Memory B cell (primary cell): Measurements from ENCODE around the gene TMTC2.

ENCODE experiments used
- ATAC-seq: fragments of 150-1000 bp; cut with Tn5 transposase; 2 replicates; pipeline ENCODE4 v1.10.0; 2021; ENCODE audit warnings: low read depth, mild to moderate bottlenecking, moderate library complexity
- DNase-seq, 2 donors: peaks; one replicate each; pipeline ENCODE4 v3.0.0; 2022; ENCODE audit warnings: low spot score in 2 of 2
- H3K27ac Mint-ChIP-seq: one replicate; pipeline ENCODE4 v1.8.0; 2022; ENCODE audit warnings: mild to moderate bottlenecking, moderate library complexity, mixed read lengths
- H3K27me3 Mint-ChIP-seq: one replicate; pipeline ENCODE4 v1.8.0; 2022; ENCODE audit warnings: mixed read lengths
- H3K36me3 Mint-ChIP-seq: one replicate; pipeline ENCODE4 v1.8.0; 2022; ENCODE audit warnings: mild to moderate bottlenecking, mixed read lengths
- H3K4me1 Mint-ChIP-seq: one replicate; pipeline ENCODE4 v1.8.0; 2022; ENCODE audit warnings: mixed read lengths
- H3K4me3 Mint-ChIP-seq: one replicate; pipeline ENCODE4 v1.8.0; 2022; ENCODE audit warnings: mild to moderate bottlenecking, moderate library complexity, mixed read lengths
- H3K9me3 Mint-ChIP-seq: one replicate; pipeline ENCODE4 v1.8.0; 2022; ENCODE audit warnings: mixed read lengths

Gene TMTC2

GRCh38 chr12:83065562-83065961 is 378.9 kb downstream of the TMTC2 start:
- ATAC-seq (no peak), DNase-seq (no peak)
- no peak overlapping the region for H3K27ac Mint-ChIP-seq
- no peak overlapping the region for H3K4me3 Mint-ChIP-seq
- H3K4me1 Mint-ChIP-seq, result no peaks in the 10 kb centered on the region
- H3K36me3 Mint-ChIP-seq, result no peaks in the 10 kb centered on the region
- H3K9me3 Mint-ChIP-seq, result peaks cover 3% of the 10 kb centered on the region
- H3K27me3 Mint-ChIP-seq, result no peaks in the 10 kb centered on the region

- ATAC-seq, result no peak
- H3K27me3 Mint-ChIP-seq, result no peaks in the 10 kb centered on the region
Measured at GRCh38 chr12:83067981-83068380, 381.3 kb downstream of the TMTC2 start.

GRCh38 chr12:83074358-83074894 is 387.7 kb downstream of the TMTC2 start:
- Mint-ChIP-seq H3K27me3 (no peaks in the 10 kb centered on the region), H3K9me3 (peaks cover 10% of the 10 kb centered on the region), H3K36me3 (peaks cover 10% of the 10 kb centered on the region)

More at GRCh38 chr12:83067981-83068380, 381.3 kb downstream of the TMTC2 start:
- Mint-ChIP-seq H3K4me1 (no peaks in the 10 kb centered on the region), H3K9me3 (peaks cover 9% of the 10 kb centered on the region), H3K27ac (no peak overlapping the region), H3K4me3 (no peak overlapping the region), H3K36me3 (peaks cover 4% of the 10 kb centered on the region)
- no peak for DNase-seq

GRCh38 chr12:83075471-83075870 is 388.8 kb downstream of the TMTC2 start:
- no peak for DNase-seq
- peaks cover 10% of the 10 kb centered on the region for H3K9me3 Mint-ChIP-seq
- H3K27ac Mint-ChIP-seq, result no peak overlapping the region
- no peak overlapping the region for H3K4me3 Mint-ChIP-seq
- H3K4me1 Mint-ChIP-seq, result no peaks in the 10 kb centered on the region
- peaks cover 10% of the 10 kb centered on the region for H3K36me3 Mint-ChIP-seq
- H3K27me3 Mint-ChIP-seq, result no peaks in the 10 kb centered on the region
- ATAC-seq, result no peak

More at GRCh38 chr12:83074358-83074894, 387.7 kb downstream of the TMTC2 start:
- no peak for DNase-seq
- no peak overlapping the region for H3K4me3 Mint-ChIP-seq
- no peak overlapping the region for H3K27ac Mint-ChIP-seq
- ATAC-seq, result no peak
- no peaks in the 10 kb centered on the region for H3K4me1 Mint-ChIP-seq

- ATAC-seq (no peak), DNase-seq (no peak)
- no peak overlapping the region for H3K27ac Mint-ChIP-seq
- H3K4me3 Mint-ChIP-seq, result no peak overlapping the region
- H3K4me1 Mint-ChIP-seq, result no peaks in the 10 kb centered on the region
- H3K9me3 Mint-ChIP-seq, result peaks cover 5% of the 10 kb centered on the region
- peaks cover 6% of the 10 kb centered on the region for H3K36me3 Mint-ChIP-seq
- H3K27me3 Mint-ChIP-seq, result no peaks in the 10 kb centered on the region
Measured at GRCh38 chr12:83077041-83077440, 390.3 kb downstream of the TMTC2 start.

GRCh38 chr12:83082690-83083276 is 396.1 kb downstream of the TMTC2 start:
- no peaks in the 10 kb centered on the region for H3K4me1 Mint-ChIP-seq
- H3K4me3 Mint-ChIP-seq, result no peak overlapping the region
- ATAC-seq (no peak), DNase-seq (no peak)
- no peaks in the 10 kb centered on the region for H3K27me3 Mint-ChIP-seq
- H3K9me3 Mint-ChIP-seq, result no peaks in the 10 kb centered on the region
- no peaks in the 10 kb centered on the region for H3K36me3 Mint-ChIP-seq
- no peak overlapping the region for H3K27ac Mint-ChIP-seq

GRCh38 chr12:83083616-83084015 is 396.9 kb downstream of the TMTC2 start:
- no peaks in the 10 kb centered on the region for H3K27me3 Mint-ChIP-seq
- H3K4me3 Mint-ChIP-seq, result no peak overlapping the region
- H3K36me3 Mint-ChIP-seq, result no peaks in the 10 kb centered on the region
- DNase-seq (no peak), ATAC-seq (no peak)
- H3K27ac Mint-ChIP-seq, result no peak overlapping the region
- no peaks in the 10 kb centered on the region for H3K9me3 Mint-ChIP-seq
- no peaks in the 10 kb centered on the region for H3K4me1 Mint-ChIP-seq

GRCh38 chr12:83084516-83085234 is 398.0 kb downstream of the TMTC2 start:
- no peak overlapping the region for H3K4me3 Mint-ChIP-seq
- no peak for DNase-seq
- no peaks in the 10 kb centered on the region for H3K27me3 Mint-ChIP-seq
- no peak for ATAC-seq
- no peak overlapping the region for H3K27ac Mint-ChIP-seq
- H3K36me3 Mint-ChIP-seq, result no peaks in the 10 kb centered on the region
- no peaks in the 10 kb centered on the region for H3K4me1 Mint-ChIP-seq
- H3K9me3 Mint-ChIP-seq, result no peaks in the 10 kb centered on the region

GRCh38 chr12:83086023-83086422 is 399.3 kb downstream of the TMTC2 start:
- H3K9me3 Mint-ChIP-seq, result no peaks in the 10 kb centered on the region
- no peak overlapping the region for H3K4me3 Mint-ChIP-seq
- H3K36me3 Mint-ChIP-seq, result no peaks in the 10 kb centered on the region
- ATAC-seq (no peak), DNase-seq (no peak)
- no peaks in the 10 kb centered on the region for H3K4me1 Mint-ChIP-seq
- H3K27me3 Mint-ChIP-seq, result no peaks in the 10 kb centered on the region
- no peak overlapping the region for H3K27ac Mint-ChIP-seq

- no peak for ATAC-seq
- H3K27ac Mint-ChIP-seq, result no peak overlapping the region
- H3K4me3 Mint-ChIP-seq, result no peak overlapping the region
- no peaks in the 10 kb centered on the region for H3K27me3 Mint-ChIP-seq
- H3K36me3 Mint-ChIP-seq, result peaks cover 1% of the 10 kb centered on the region
- no peaks in the 10 kb centered on the region for H3K4me1 Mint-ChIP-seq
- H3K9me3 Mint-ChIP-seq, result peaks cover 2% of the 10 kb centered on the region
- DNase-seq, result no peak
Measured at GRCh38 chr12:83089575-83089974, 402.9 kb downstream of the TMTC2 start.

- Mint-ChIP-seq H3K27ac (no peak overlapping the region), H3K27me3 (no peaks in the 10 kb centered on the region), H3K9me3 (peaks cover 5% of the 10 kb centered on the region), H3K36me3 (peaks cover 3% of the 10 kb centered on the region), H3K4me1 (no peaks in the 10 kb centered on the region), H3K4me3 (no peak overlapping the region)
- DNase-seq (no peak), ATAC-seq (no peak)
Measured at GRCh38 chr12:83092129-83092528, 405.4 kb downstream of the TMTC2 start.

GRCh38 chr12:83092606-83093005 is 405.9 kb downstream of the TMTC2 start:
- Mint-ChIP-seq H3K27ac (no peak overlapping the region), H3K9me3 (peaks cover 5% of the 10 kb centered on the region), H3K4me1 (no peaks in the 10 kb centered on the region), H3K36me3 (peaks cover 3% of the 10 kb centered on the region), H3K4me3 (no peak overlapping the region), H3K27me3 (no peaks in the 10 kb centered on the region)
- DNase-seq, result no peak
- ATAC-seq, result no peak

- no peak overlapping the region for H3K27ac Mint-ChIP-seq
- peaks cover 3% of the 10 kb centered on the region for H3K36me3 Mint-ChIP-seq
- no peaks in the 10 kb centered on the region for H3K27me3 Mint-ChIP-seq
- no peaks in the 10 kb centered on the region for H3K4me1 Mint-ChIP-seq
- DNase-seq, result no peak
- no peak for ATAC-seq
- H3K4me3 Mint-ChIP-seq, result no peak overlapping the region
- peaks cover 5% of the 10 kb centered on the region for H3K9me3 Mint-ChIP-seq
Measured at GRCh38 chr12:83093426-83093825, 406.7 kb downstream of the TMTC2 start.

GRCh38 chr12:83097643-83098342 is 411.1 kb downstream of the TMTC2 start:
- H3K9me3 Mint-ChIP-seq, result peaks cover 5% of the 10 kb centered on the region
- H3K36me3 Mint-ChIP-seq, result peaks cover 3% of the 10 kb centered on the region
- DNase-seq (no peak), ATAC-seq (no peak)
- H3K4me1 Mint-ChIP-seq, result no peaks in the 10 kb centered on the region
- H3K27ac Mint-ChIP-seq, result no peak overlapping the region
- H3K4me3 Mint-ChIP-seq, result no peak overlapping the region
- H3K27me3 Mint-ChIP-seq, result no peaks in the 10 kb centered on the region
